ENCODE results near the gene CHST11. TPM values are rescaled to one million over a fixed set of nuclear protein-coding genes. Genes with fewer than 3 reads are reported as not detected.

CHST11 gene
- total and polyA plus RNA-seq, 10 of the 15 experiments (the other 5 are each of a cell fraction or from before 2014, with no cell fraction given) = 1.9 to 38.1 (median 17.2) TPM

GRCh38 chr12:104462931-104463339, 6.2 kb downstream of the CHST11 start (continued):
- TF ChIP-seq, protein P1, sequence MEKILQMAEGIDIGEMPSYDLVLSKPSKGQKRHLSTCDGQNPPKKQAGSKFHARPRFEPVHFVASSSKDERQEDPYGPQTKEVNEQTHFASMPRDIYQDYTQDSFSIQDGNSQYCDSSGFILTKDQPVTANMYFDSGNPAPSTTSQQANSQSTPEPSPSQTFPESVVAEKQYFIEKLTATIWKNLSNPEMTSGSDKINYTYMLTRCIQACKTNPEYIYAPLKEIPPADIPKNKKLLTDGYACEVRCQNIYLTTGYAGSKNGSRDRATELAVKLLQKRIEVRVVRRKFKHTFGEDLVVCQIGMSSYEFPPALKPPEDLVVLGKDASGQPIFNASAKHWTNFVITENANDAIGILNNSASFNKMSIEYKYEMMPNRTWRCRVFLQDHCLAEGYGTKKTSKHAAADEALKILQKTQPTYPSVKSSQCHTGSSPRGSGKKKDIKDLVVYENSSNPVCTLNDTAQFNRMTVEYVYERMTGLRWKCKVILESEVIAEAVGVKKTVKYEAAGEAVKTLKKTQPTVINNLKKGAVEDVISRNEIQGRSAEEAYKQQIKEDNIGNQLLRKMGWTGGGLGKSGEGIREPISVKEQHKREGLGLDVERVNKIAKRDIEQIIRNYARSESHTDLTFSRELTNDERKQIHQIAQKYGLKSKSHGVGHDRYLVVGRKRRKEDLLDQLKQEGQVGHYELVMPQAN (conservative IDR thresholded peaks at IDR 0.05) = no peak
- peak; percentile 94 for TF ChIP-seq SPI1 (IDR thresholded peaks at IDR 0.05; ENCODE audit: borderline replicate concordance, insufficient read depth, low read depth, low read length)
- TF ChIP-seq RELB (IDR thresholded peaks at IDR 0.05; ENCODE audit: low read depth) = peak; percentile 92

DNA sequence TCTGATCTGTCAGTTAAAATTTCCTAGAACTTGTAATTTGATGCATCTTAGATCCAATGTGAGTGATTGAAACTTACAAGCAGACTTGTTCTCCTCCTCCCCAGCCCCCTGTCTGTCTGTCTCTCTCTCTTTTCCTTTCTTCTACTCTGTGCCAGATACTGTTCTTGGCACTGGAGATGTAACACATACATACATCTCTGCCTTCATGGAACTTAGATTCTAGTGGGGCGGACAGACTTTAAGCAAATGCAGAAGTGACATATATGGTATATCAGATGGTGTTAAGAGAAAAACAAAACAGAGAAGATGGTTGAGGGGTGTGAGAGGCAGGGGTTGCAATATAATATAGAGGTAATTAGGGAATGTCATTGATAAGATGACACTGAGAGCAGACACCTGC, 6.6 kb downstream of the CHST11 start:
- no peak for DNase-seq (ENCODE audit: low read depth, low spot score)
- peak overlapping the region; percentile 38 for H3K9ac ChIP-seq (ENCODE audit: control insufficient read depth, insufficient read depth, low read length)
- intact Hi-C loops (cut with micrococcal nuclease; ENCODE audit: unreplicated experiment) (loop anchor here (2.0 to 10.0 kb wide), 3 partner anchors 15 to 641 kb away; partner anchors contain the start of gene WASHC4), in situ Hi-C loops (cut with MboI) (loop anchor here (5.0 kb wide), 1 partner anchor 104 kb away; no protein-coding TSS in a partner anchor)
- 0% methylated on average over 1 of the region's 1 CpG for WGBS (ENCODE audit: insufficient coverage, insufficient replicate concordance, low lambda C conversion rate, missing lambda C conversion rate)
- TF ChIP-seq SUZ12 (IDR thresholded peaks at IDR 0.05; ENCODE audit: unreplicated experiment) (no peak), BRCA1 (IDR thresholded peaks at IDR 0.05; ENCODE audit: low read depth, low read length) (no peak), SPI1 (IDR thresholded peaks at IDR 0.05; ENCODE audit: borderline replicate concordance, insufficient read depth, low read depth, low read length) (peak; percentile 21; the same call in 1 of the 2 replicates), YY1 (IDR thresholded peaks at IDR 0.05; ENCODE audit: low read depth, low read length) (0 out of 2 replicates have a peak, but pooled peaks have one; percentile 6), SIN3A (IDR thresholded peaks at IDR 0.05; ENCODE audit: low read depth, low read length) (no peak), LARP7 (IDR thresholded peaks at IDR 0.05) (0 out of 2 replicates have a peak, but pooled peaks have one; percentile 36)
- TF ChIP-seq, protein P2, sequence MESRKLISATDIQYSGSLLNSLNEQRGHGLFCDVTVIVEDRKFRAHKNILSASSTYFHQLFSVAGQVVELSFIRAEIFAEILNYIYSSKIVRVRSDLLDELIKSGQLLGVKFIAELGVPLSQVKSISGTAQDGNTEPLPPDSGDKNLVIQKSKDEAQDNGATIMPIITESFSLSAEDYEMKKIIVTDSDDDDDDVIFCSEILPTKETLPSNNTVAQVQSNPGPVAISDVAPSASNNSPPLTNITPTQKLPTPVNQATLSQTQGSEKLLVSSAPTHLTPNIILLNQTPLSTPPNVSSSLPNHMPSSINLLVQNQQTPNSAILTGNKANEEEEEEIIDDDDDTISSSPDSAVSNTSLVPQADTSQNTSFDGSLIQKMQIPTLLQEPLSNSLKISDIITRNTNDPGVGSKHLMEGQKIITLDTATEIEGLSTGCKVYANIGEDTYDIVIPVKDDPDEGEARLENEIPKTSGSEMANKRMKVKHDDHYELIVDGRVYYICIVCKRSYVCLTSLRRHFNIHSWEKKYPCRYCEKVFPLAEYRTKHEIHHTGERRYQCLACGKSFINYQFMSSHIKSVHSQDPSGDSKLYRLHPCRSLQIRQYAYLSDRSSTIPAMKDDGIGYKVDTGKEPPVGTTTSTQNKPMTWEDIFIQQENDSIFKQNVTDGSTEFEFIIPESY (IDR thresholded peaks at IDR 0.05) = no peak
- ChIA-PET POLR2A (interaction anchor here (0.6 to 1.0 kb wide), 3 partner anchors 10 to 147 kb away, joined by 4 to 6 read pairs (median 5); no protein-coding TSS in a partner anchor), RAD21 (ENCODE audit: unreplicated experiment) (interaction anchor here (1.0 kb wide), 5 partner anchors 10 to 141 kb away, joined by 4 to 7 read pairs (median 4); no protein-coding TSS in a partner anchor), CTCF (interaction anchor here (1.0 kb wide), 2 partner anchors 10 to 206 kb away, joined by 3 to 4 read pairs; no protein-coding TSS in a partner anchor), SMC1A (ENCODE audit: uncharacterized antibody, unreplicated experiment) (interaction anchor here (0.8 to 5.1 kb wide), 6 partner anchors 9 to 141 kb away, joined by 3 to 73 read pairs (median 4); no protein-coding TSS in a partner anchor)
- FAIRE-seq = no peak
- no peaks in the 10 kb centered on the region; a peak in 1 of 4 replicates for H3K36me3 ChIP-seq (ENCODE audit: control insufficient read depth in 2 of 2, insufficient read depth in 2 of 2, low read length in 1 of 2)
- H3K4me2 ChIP-seq (ENCODE audit: control insufficient read depth, insufficient read depth) = peak overlapping the region; percentile 71
- H3K9me3 ChIP-seq (replicated peaks; ENCODE audit: control insufficient read depth, insufficient read depth, low read length) = no peaks in the 10 kb centered on the region; the same call in 2 of the 3 replicates
- H3K27me3 ChIP-seq (replicated peaks in 1 of 2; ENCODE audit: control insufficient read depth in 2 of 2, insufficient read depth in 2 of 2, low read length in 1 of 2) = no peaks in the 10 kb centered on the region
- H3K79me2 ChIP-seq (ENCODE audit: control insufficient read depth, insufficient read depth, low read length) = peaks cover 95% of the 10 kb centered on the region
- peak overlapping the region; percentile 53; the same call in 1 of the 2 replicates for H3K4me3 ChIP-seq
- no peaks in the 10 kb centered on the region for H4K20me1 ChIP-seq (ENCODE audit: control insufficient read depth, insufficient read depth)
- H2AFZ ChIP-seq (ENCODE audit: control insufficient read depth, low read depth, low read length) = no peak overlapping the region
- peaks cover 55% of the 10 kb centered on the region for H3K4me1 ChIP-seq (ENCODE audit: control insufficient read depth, insufficient read depth, low read length)
- TSS peak; percentile 2 for BruUV-seq (replicated peaks)
- peak; percentile 1; the same call in 1 of the 3 replicates for ATAC-seq
- peak overlapping the region; percentile 80 for H3K27ac ChIP-seq (ENCODE audit: control insufficient read depth, insufficient read depth)
